ENCODE results near the gene LRP1B.

- TF ChIP-seq CTCF (IDR thresholded peaks at IDR 0.05), result no peak
- TF ChIP-seq POLR2A (IDR thresholded peaks at IDR 0.05), result no peak
Observed at GRCh38 chr2:141027221-141027620, 1103.6 kb downstream of the LRP1B start.

Data from breast epithelium (tissue), 3 donors.